GM18508 (cell line): ENCODE data around the gene CFAP44.
"Not testable (repeated sequence)": the region's sequence is repeated elsewhere in the genome, so short reads cannot be mapped to it uniquely, and the experiment has no call there.

ENCODE experiments used
- ATAC-seq: cut with Tn5 transposase; IDR thresholded peaks from one replicate; pipeline ENCODE4 v1.9.1; 2021; ENCODE audit warnings: moderate number of reproducible peaks; ENCODE audit not compliant: insufficient read depth, unreplicated experiment

The CFAP44 gene

GRCh38 chr3:113441051-113441770 lies at the start of gene CFAP44:
CFAP44 (minus strand) TSS chr3:113441493; CDS start chr3:113433664, 7,829 bp downstream.
- ATAC-seq, result no peak

GRCh38 chr3:113485161-113485609 lies 43.9 kb upstream of the CFAP44 start:
- no peak for ATAC-seq

- ATAC-seq, result no peak
Measured at GRCh38 chr3:113468539-113468938, 27.2 kb upstream of the CFAP44 start.

GRCh38 chr3:113461488-113461887 lies 20.2 kb upstream of the CFAP44 start:
- ATAC-seq, result no peak

- ATAC-seq, result not testable (repeated sequence)
Measured at GRCh38 chr3:113458554-113458953, 17.3 kb upstream of the CFAP44 start.

GRCh38 chr3:113455446-113455845 lies 14.2 kb upstream of the CFAP44 start:
- no peak for ATAC-seq

GRCh38 chr3:113454630-113455029 lies 13.3 kb upstream of the CFAP44 start:
- no peak for ATAC-seq

- ATAC-seq, result no peak
Measured at GRCh38 chr3:113454057-113454456, 12.8 kb upstream of the CFAP44 start.

GRCh38 chr3:113450911-113451310 lies 9.6 kb upstream of the CFAP44 start:
- no peak for ATAC-seq

- ATAC-seq, result no peak
Measured at GRCh38 chr3:113439606-113440005, 1.7 kb downstream of the CFAP44 start.

GRCh38 chr3:113438224-113438623 lies 3.1 kb downstream of the CFAP44 start:
- no peak for ATAC-seq

- ATAC-seq, result no peak
Measured at GRCh38 chr3:113437411-113437810, 3.9 kb downstream of the CFAP44 start.

GRCh38 chr3:113436809-113437208 lies 4.5 kb downstream of the CFAP44 start:
- no peak for ATAC-seq

- ATAC-seq, result no peak
Measured at GRCh38 chr3:113431811-113432210, 9.5 kb downstream of the CFAP44 start.

GRCh38 chr3:113428581-113428980 lies 12.7 kb downstream of the CFAP44 start:
- no peak for ATAC-seq

GRCh38 chr3:113423699-113424098 lies 17.6 kb downstream of the CFAP44 start:
- ATAC-seq, result peak; percentile 61

GRCh38 chr3:113421082-113421481 lies 20.2 kb downstream of the CFAP44 start:
- ATAC-seq, result no peak

- ATAC-seq, result no peak
Measured at GRCh38 chr3:113409676-113410075, 31.6 kb downstream of the CFAP44 start.

GRCh38 chr3:113405180-113405579 lies 36.1 kb downstream of the CFAP44 start:
- no peak for ATAC-seq

- ATAC-seq, result no peak
Measured at GRCh38 chr3:113404637-113405036, 36.7 kb downstream of the CFAP44 start.
